GM10248 (cell line): ENCODE data around the gene THRA.

Experiments used
- CTCF ChIA-PET: fragments of 300-600 bp; sonication (Branson Sonifier 250); formaldehyde crosslinking; extraction: SDS; loops from one replicate; lab custom pipeline; 2021; ENCODE audit warnings: antibody characterized with exemption; lab: Yijun Ruan, JAX
- POLR2A ChIA-PET: fragments of 350-650 bp; sonication (Branson Sonifier 250); formaldehyde crosslinking; extraction: SDS; loops from one replicate; lab custom pipeline; 2020; ENCODE audit warnings: antibody characterized with exemption; lab: Yijun Ruan, JAX
- DNase-seq: peaks from one replicate; pipeline ENCODE4 v3.0.0; 2012; ENCODE audit errors: extremely low spot score
- TF ChIP-seq, protein P1 (sequence below): IDR thresholded peaks from 2 replicates; pipeline ENCODE4 v1.5.1; 2012; ENCODE audit warnings: mild to moderate bottlenecking, low read depth; ENCODE audit errors: extremely low read depth, missing control alignments, control extremely low read depth

Gene THRA, protein sequence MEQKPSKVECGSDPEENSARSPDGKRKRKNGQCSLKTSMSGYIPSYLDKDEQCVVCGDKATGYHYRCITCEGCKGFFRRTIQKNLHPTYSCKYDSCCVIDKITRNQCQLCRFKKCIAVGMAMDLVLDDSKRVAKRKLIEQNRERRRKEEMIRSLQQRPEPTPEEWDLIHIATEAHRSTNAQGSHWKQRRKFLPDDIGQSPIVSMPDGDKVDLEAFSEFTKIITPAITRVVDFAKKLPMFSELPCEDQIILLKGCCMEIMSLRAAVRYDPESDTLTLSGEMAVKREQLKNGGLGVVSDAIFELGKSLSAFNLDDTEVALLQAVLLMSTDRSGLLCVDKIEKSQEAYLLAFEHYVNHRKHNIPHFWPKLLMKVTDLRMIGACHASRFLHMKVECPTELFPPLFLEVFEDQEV

GRCh38 chr17:40062329-40063186 lies at the start of gene THRA:
THRA (plus strand) TSS chr17:40062965; CDS start chr17:40074489, 11,524 bp downstream.
- TF ChIP-seq, protein P1, sequence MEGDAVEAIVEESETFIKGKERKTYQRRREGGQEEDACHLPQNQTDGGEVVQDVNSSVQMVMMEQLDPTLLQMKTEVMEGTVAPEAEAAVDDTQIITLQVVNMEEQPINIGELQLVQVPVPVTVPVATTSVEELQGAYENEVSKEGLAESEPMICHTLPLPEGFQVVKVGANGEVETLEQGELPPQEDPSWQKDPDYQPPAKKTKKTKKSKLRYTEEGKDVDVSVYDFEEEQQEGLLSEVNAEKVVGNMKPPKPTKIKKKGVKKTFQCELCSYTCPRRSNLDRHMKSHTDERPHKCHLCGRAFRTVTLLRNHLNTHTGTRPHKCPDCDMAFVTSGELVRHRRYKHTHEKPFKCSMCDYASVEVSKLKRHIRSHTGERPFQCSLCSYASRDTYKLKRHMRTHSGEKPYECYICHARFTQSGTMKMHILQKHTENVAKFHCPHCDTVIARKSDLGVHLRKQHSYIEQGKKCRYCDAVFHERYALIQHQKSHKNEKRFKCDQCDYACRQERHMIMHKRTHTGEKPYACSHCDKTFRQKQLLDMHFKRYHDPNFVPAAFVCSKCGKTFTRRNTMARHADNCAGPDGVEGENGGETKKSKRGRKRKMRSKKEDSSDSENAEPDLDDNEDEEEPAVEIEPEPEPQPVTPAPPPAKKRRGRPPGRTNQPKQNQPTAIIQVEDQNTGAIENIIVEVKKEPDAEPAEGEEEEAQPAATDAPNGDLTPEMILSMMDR = peak; percentile 27
- ChIA-PET POLR2A (interaction anchor here (0.6 kb wide), 1 partner anchor 16 kb away, joined by 4 read pairs; no protein-coding TSS in a partner anchor), CTCF (interaction anchor here (0.8 to 14.2 kb wide), 13 partner anchors 9 to 156 kb away, joined by 3 to 215 read pairs (median 4); partner anchors contain the start of genes CSF3, MED24 and WIPF2)
- DNase-seq = peak; percentile 88

GRCh38 chr17:40014375-40014980 lies 48.3 kb upstream of the THRA start:
- POLR2A ChIA-PET = no interaction called here
- no peak for DNase-seq
- CTCF ChIA-PET = interaction anchor here (0.9 to 8.4 kb wide), 19 partner anchors 14 to 280 kb away, joined by 3 to 137 read pairs (median 5); partner anchors contain the start of gene PSMD3
- TF ChIP-seq, protein P1 = no peak

- ChIA-PET POLR2A (no interaction called here), CTCF (interaction anchor here (0.7 to 8.4 kb wide), 21 partner anchors 14 to 394 kb away, joined by 3 to 137 read pairs (median 5); partner anchors contain the start of gene PSMD3)
- no peak for DNase-seq
- TF ChIP-seq, protein P1 = no peak
Measured at GRCh38 chr17:40015005-40015997, 47.5 kb upstream of the THRA start, which contains the start of gene CSF3. CSF3 (plus strand) TSS chr17:40015440; CDS start chr17:40015475, 35 bp downstream.

GRCh38 chr17:40015998-40016985 lies 46.5 kb upstream of the THRA start:
- DNase-seq = no peak
- ChIA-PET POLR2A (no interaction called here), CTCF (interaction anchor here (0.8 to 8.4 kb wide), 16 partner anchors 13 to 395 kb away, joined by 3 to 137 read pairs (median 5); partner anchors contain the start of gene PSMD3)
- TF ChIP-seq, protein P1 = no peak
